DOHH2 (cell line): Measurements from ENCODE around the gene CIDEB.

Experiments
- H3F3A ChIP-seq: fragments of 200-600 bp; sonication (generic), shearing (Covaris generic); 2 replicates; pipeline ENCODE4 v1.6.0; 2016; ENCODE audit warnings: antibody characterized with exemption, mild to moderate bottlenecking; ENCODE audit not compliant: control insufficient read depth, insufficient read depth
- H3K27ac ChIP-seq: fragments of 200-600 bp; sonication (generic); 2 replicates; pipeline ENCODE4 v1.5.1; 2014; ENCODE audit warnings: low read depth, mild to moderate bottlenecking, low read length, moderate library complexity
- H3K27me3 ChIP-seq: fragments of 200-600 bp; sonication (generic); 2 replicates; pipeline ENCODE4 v1.6.1; 2014; ENCODE audit warnings: mild to moderate bottlenecking, low read length, mixed read lengths; ENCODE audit not compliant: control insufficient read depth
- H3K36me3 ChIP-seq: fragments of 200-600 bp; sonication (generic); 2 replicates; pipeline ENCODE4 v1.6.1; 2014; ENCODE audit warnings: mild to moderate bottlenecking, low read length, moderate library complexity, mixed read lengths; ENCODE audit not compliant: control insufficient read depth
- H3K4me1 ChIP-seq: fragments of 200-600 bp; sonication (generic); 2 replicates; pipeline ENCODE4 v1.6.1; 2014; ENCODE audit warnings: mild to moderate bottlenecking, low read length, mixed read lengths; ENCODE audit not compliant: control insufficient read depth
- H3K4me2 ChIP-seq: fragments of 200-600 bp; sonication (generic); 2 replicates; pipeline ENCODE4 v1.6.0; 2014; ENCODE audit warnings: mild to moderate bottlenecking, low read length, moderate library complexity
- H3K4me3 ChIP-seq: fragments of 200-600 bp; sonication (generic); 2 replicates; pipeline ENCODE4 v1.5.1; 2014; ENCODE audit warnings: mild to moderate bottlenecking, low read length, mixed read lengths
- H3K79me2 ChIP-seq: fragments of 200-600 bp; sonication (generic); 2 replicates; pipeline ENCODE4 v1.6.1; 2014; ENCODE audit warnings: mild to moderate bottlenecking, low read length, mixed read lengths; ENCODE audit not compliant: control insufficient read depth
- H3K9me2 ChIP-seq: fragments of 200-600 bp; sonication (generic); replicated peaks from 2 replicates; pipeline ENCODE4 v1.6.1; 2014; ENCODE audit warnings: mild to moderate bottlenecking, low read length, mixed read lengths; ENCODE audit not compliant: control insufficient read depth
- H3K9me3 ChIP-seq: fragments of 200-600 bp; sonication (generic); 2 replicates; pipeline ENCODE4 v1.6.1; 2014; ENCODE audit warnings: antibody characterized with exemption, low read length, mixed read lengths; ENCODE audit not compliant: control insufficient read depth, insufficient read depth
- H4K20me1 ChIP-seq: fragments of 200-600 bp; sonication (generic); 2 replicates; pipeline ENCODE4 v1.6.0; 2014; ENCODE audit warnings: low read depth, mild to moderate bottlenecking, antibody characterized with exemption, low read length, moderate library complexity; ENCODE audit not compliant: control insufficient read depth, insufficient read depth
- EZH2phosphoT487 ChIP-seq: fragments of 200-600 bp; sonication (generic); IDR thresholded peaks from 2 replicates; pipeline ENCODE4 v1.6.1; 2017; ENCODE audit warnings: borderline replicate concordance, mild to moderate bottlenecking, antibody characterized with exemption, low read length, moderate library complexity, mixed read lengths
- TF ChIP-seq, protein P1 (sequence below): fragments of 200-600 bp; sonication (generic); IDR thresholded peaks from one replicate; pipeline ENCODE4 v1.5.1; 2014; ENCODE audit warnings: antibody characterized with exemption, mild to moderate bottlenecking, low read depth, low read length; ENCODE audit not compliant: poor library complexity, severe bottlenecking

The CIDEB gene

DNA sequence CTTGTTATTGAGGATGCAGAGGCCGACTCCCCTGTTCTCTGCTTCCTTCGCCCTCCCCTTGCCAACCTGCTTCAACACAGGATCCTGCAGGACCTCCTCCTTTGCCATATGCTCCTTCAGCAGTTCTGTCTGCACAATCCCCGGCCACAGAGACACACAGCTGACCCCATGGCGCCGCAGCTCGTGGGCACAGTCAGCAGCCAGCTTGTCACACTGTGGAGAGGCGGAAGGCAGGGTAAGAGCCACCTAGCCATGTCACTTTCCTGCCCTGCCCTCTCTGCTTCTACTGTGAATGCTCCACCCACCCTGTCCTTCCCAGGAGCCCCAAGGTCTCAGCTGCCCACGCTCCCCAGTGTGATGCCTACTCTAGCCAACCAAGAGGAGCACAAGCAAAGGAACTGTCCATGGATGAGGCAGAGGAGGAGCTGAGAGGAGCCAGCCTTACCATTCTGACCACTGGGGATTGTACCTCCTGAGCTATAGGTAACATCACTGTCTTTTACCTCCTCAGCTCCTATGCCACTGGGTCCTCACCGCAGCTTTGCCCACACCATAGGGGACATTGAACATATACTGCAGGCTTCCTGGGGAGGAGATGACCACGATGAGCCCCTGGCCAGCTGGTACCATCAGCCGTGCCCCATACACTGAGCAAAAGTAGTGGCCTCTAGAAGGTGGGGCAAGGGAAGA lies 15.5 kb downstream of the CIDEB start:
- H3K4me3 ChIP-seq: no peak overlapping the region
- no peaks in the 10 kb centered on the region for H3K27me3 ChIP-seq
- no peaks in the 10 kb centered on the region for H3K79me2 ChIP-seq
- peaks cover 35% of the 10 kb centered on the region for H3K36me3 ChIP-seq
- no peaks in the 10 kb centered on the region for H3K9me3 ChIP-seq
- no peaks in the 10 kb centered on the region for H4K20me1 ChIP-seq
- no peak overlapping the region for H3K4me2 ChIP-seq
- H3F3A ChIP-seq: no peaks in the 10 kb centered on the region
- TF ChIP-seq EZH2phosphoT487: no peak
- TF ChIP-seq, protein P1, sequence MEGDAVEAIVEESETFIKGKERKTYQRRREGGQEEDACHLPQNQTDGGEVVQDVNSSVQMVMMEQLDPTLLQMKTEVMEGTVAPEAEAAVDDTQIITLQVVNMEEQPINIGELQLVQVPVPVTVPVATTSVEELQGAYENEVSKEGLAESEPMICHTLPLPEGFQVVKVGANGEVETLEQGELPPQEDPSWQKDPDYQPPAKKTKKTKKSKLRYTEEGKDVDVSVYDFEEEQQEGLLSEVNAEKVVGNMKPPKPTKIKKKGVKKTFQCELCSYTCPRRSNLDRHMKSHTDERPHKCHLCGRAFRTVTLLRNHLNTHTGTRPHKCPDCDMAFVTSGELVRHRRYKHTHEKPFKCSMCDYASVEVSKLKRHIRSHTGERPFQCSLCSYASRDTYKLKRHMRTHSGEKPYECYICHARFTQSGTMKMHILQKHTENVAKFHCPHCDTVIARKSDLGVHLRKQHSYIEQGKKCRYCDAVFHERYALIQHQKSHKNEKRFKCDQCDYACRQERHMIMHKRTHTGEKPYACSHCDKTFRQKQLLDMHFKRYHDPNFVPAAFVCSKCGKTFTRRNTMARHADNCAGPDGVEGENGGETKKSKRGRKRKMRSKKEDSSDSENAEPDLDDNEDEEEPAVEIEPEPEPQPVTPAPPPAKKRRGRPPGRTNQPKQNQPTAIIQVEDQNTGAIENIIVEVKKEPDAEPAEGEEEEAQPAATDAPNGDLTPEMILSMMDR: no peak
- peaks cover 7% of the 10 kb centered on the region for H3K4me1 ChIP-seq
- no peak overlapping the region for H3K27ac ChIP-seq
- no peaks in the 10 kb centered on the region for H3K9me2 ChIP-seq

DNA sequence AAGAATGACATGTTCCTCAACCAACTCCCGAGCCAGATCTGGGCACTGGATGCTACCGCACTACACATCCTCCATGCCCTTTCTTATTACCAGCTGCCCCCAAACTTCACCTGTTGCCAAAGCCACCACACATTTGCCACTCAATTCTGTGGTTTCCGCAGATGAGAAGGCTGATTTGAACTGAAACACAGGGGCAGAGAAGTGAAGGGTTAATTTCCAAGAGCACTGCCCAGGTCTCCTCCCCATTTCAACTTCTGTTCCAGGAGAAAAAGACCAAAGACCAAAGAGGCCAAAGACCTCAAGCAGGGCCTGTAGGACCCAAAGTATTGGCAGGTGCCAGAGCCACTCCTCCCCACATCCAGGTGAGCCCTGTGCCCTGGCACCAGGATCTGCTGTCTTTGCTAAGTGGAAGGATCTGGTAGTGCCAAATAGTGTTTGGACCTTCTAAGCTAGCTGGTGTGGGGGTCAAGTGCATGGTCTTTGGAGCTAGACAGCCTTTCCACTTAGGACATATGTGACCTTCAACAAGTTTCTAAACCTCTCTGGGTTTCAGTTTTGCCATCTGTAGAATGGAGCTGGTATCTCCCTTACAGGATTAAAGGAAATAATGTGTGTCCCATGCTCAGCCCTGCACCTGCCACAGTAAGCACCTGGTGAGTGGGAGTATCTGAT lies 16.2 kb downstream of the CIDEB start:
- H3K79me2 ChIP-seq: no peaks in the 10 kb centered on the region
- no peaks in the 10 kb centered on the region for H3K9me2 ChIP-seq
- no peak overlapping the region for H3K4me2 ChIP-seq
- TF ChIP-seq EZH2phosphoT487: no peak
- TF ChIP-seq, protein P1: no peak
- H3K27ac ChIP-seq: no peak overlapping the region
- peaks cover under 1% of the 10 kb centered on the region for H3K4me1 ChIP-seq
- H3K36me3 ChIP-seq: peaks cover 33% of the 10 kb centered on the region
- H3K9me3 ChIP-seq: no peaks in the 10 kb centered on the region
- no peaks in the 10 kb centered on the region for H4K20me1 ChIP-seq
- H3K27me3 ChIP-seq: no peaks in the 10 kb centered on the region
- no peak overlapping the region for H3K4me3 ChIP-seq
- no peaks in the 10 kb centered on the region for H3F3A ChIP-seq

DNA sequence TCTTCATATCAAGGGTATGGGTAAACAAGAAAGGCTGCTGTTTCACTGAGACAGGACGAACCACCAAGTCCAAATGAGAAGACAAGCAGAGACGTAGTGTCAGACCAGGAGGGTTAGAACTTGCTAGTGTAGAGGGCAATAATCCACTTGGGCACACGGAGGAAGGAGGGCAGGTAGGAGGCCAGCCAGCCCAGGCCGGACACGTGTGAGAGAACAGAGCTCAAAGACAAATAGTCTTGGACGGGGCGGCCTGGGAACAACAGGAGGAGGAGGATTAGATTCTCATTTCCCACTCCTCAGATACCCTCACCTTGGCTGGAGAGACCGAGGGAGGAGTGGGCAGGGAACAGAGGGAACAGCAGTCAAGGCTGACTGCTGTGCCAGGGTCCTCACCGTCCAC lies 17.0 kb downstream of the CIDEB start:
- Histone ChIP-seq H3K9me2 (no peaks in the 10 kb centered on the region), H3F3A (no peaks in the 10 kb centered on the region), H3K4me3 (no peak overlapping the region), H3K79me2 (no peaks in the 10 kb centered on the region), H3K9me3 (no peaks in the 10 kb centered on the region), H3K27me3 (no peaks in the 10 kb centered on the region), H4K20me1 (no peaks in the 10 kb centered on the region), H3K4me2 (no peak overlapping the region), H3K4me1 (no peaks in the 10 kb centered on the region), H3K27ac (no peak overlapping the region), H3K36me3 (peaks cover 24% of the 10 kb centered on the region)
- TF ChIP-seq, protein P1: no peak
- no peak for TF ChIP-seq EZH2phosphoT487
